NCI-H2171 (cell line): Measurements from ENCODE around the gene PUM2.

Experiments used
- DNase-seq: peaks from one replicate; lab custom pipeline; 2025; lab: John Stamatoyannopoulos, UW

Gene PUM2

DNA sequence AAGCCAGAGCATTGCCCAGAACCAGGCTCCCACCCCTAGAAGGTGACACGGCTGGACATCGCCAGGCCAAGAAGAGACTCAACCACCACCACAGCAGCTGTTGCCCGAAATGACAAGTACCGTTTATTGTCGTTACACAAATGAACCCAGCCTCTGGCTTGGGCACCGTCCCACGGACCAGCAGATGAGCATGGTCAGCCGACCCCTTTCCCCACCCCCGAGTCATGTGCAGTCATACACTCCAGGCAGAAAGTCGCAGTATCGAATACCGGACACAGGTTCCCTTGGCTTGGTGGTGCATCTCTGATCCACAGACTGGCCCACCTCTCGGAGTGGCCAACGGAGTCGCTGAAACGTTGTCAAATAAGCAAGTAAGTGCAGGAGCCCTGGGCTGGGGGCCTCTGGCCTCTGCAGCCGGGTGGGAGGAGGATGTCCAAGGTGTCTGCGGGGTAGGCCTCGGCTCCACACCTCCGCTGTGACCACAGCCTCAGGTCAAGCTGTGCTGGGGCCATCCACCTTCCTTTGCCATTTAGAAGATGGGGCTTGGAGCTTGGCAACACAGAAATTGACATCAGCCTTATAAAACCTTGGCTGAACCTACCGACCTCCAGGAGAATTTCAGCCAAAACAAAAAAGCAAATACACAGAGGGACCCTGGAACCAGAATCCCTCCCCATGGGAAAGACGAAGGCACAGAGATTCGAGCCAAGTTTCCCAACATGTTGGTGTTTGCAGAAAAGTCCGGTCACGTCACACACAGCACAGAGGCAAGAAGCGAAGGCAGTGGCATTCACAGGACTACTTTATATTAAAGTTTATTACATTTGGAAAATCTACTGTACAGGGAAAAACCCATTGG is 149.7 kb downstream of the PUM2 start:
- no peak for DNase-seq

DNA sequence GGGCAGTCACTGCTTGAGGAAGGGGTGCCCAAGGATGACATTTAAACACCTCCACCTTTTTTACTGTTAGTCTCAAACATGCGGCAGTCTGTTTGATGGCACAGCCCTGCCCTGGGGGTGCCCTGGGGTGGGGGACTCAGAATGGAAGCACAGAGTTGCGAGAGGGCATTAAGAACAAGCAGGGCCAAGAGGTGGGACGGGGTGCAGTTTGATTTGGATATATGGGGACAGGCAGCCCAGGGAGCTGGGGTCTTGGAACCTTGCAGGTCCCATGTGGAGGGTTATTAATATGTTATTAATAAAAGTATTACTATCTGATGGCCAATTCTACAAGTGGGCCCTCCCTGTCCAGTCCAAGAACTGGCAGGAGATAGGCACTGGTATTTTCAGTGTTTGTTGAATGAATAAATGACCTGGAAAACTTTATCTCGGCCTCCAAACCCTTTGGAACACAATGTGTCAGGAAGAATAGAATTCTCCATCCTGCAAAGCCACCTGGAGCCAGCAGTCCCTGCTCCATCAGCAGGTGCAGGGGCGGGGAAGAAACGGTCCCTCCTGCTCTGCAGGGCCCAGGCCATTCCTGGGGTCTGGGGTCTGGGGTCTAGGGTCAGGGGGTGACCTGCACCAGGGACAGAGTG is 150.9 kb downstream of the PUM2 start:
- no peak for DNase-seq

DNA sequence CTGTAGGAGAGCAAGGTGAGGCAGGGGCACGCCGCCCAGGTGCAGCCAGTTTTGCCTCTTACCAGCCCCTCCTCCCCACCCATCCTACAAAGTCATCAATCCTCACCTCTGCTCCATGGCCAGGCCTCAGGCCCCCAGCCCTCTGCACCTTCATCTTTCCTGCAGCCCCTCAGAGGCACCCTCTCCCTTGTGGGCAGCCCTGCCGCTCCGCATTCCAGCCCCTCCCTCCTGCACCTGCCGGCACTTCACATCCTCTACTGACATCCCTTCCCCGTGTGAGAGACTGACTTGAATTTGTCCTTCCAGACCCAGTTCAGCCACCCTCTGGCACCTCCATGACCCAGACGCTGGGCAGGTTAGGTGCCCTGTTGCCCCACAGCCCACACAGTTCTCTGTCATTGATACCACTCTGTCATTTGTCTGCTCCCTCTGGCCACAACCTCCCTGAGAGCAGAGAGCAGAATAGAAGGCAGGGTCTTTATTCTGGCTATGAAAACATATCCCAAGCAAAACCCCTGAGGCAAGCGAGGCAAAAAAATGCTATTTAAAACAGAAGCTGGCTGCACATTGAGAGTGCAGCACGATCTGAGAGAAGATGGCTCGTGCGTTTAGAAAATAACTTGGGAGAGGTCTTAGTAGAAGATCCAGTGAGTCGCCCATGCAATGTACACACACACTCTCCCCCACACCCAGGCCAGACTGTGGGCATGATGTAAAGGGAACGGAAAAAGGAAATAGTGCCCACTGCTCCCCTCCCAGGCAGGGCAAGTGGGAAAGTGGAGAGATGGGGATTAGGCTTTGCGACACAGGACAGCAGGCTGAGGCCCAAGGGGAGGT is 151.6 kb downstream of the PUM2 start:
- no peak for DNase-seq
